ENCODE results near the gene CRTC2.
A peak's percentile ranks its signal among the peaks of the same experiment; 100 is the strongest.

Gene CRTC2

GRCh38 chr1:153968408-153968807 lies 10.0 kb upstream of the CRTC2 start:
- DNase-seq (ENCODE audit: low spot score), result no peak
- TF ChIP-seq CTCF (IDR thresholded peaks at IDR 0.05; ENCODE audit: extremely low read depth, missing control alignments), result no peak

GRCh38 chr1:153968000-153968363 lies 9.6 kb upstream of the CRTC2 start:
- DNase-seq (ENCODE audit: low spot score), result no peak
- TF ChIP-seq CTCF (IDR thresholded peaks at IDR 0.05; ENCODE audit: extremely low read depth, missing control alignments), result no peak

- TF ChIP-seq CTCF (IDR thresholded peaks at IDR 0.05; ENCODE audit: extremely low read depth, missing control alignments), result peak; percentile 35
Measured at GRCh38 chr1:153967107-153967999, 8.9 kb upstream of the CRTC2 start, which contains the start of gene CREB3L4. TSS of gene CREB3L4 (plus strand) at chr1:153967902. CDS start at chr1:153968526, 624 bp downstream.

GRCh38 chr1:153963850-153964331 lies 5.5 kb upstream of the CRTC2 start:
- no peak for TF ChIP-seq CTCF (IDR thresholded peaks at IDR 0.05; ENCODE audit: extremely low read depth, missing control alignments)
- no peak for DNase-seq (ENCODE audit: low spot score)

More at GRCh38 chr1:153967107-153967999, 8.9 kb upstream of the CRTC2 start, which contains the start of gene CREB3L4:
- DNase-seq (ENCODE audit: low spot score), result peak; percentile 90

- TF ChIP-seq CTCF (IDR thresholded peaks at IDR 0.05; ENCODE audit: extremely low read depth, missing control alignments), result no peak
- peak; percentile 89 for DNase-seq (ENCODE audit: low spot score)
Measured at GRCh38 chr1:153963030-153963849, 4.8 kb upstream of the CRTC2 start, which contains the start of gene SLC39A1. TSS of gene SLC39A1 (minus strand) at chr1:153963537. CDS start at chr1:153962715, 822 bp downstream.

GRCh38 chr1:153962088-153963029 lies 3.9 kb upstream of the CRTC2 start:
- TF ChIP-seq CTCF (IDR thresholded peaks at IDR 0.05; ENCODE audit: extremely low read depth, missing control alignments), result no peak
- DNase-seq (ENCODE audit: low spot score), result no peak
